ENCODE data around the gene FAR2.
"Not testable (repeated sequence)": the region's sequence is repeated elsewhere in the genome, so short reads cannot be mapped to it uniquely, and the experiment has no call there.

FAR2 gene

GRCh38 chr12:29164477-29165393 lies 15.7 kb downstream of the FAR2 start:
- H3K27me3 Mint-ChIP-seq (ENCODE audit: low read depth), result no peaks in the 10 kb centered on the region
- H3K27ac Mint-ChIP-seq, result no peak overlapping the region
- H3K36me3 Mint-ChIP-seq (ENCODE audit: low read depth), result peaks cover 3% of the 10 kb centered on the region
- H3K4me3 Mint-ChIP-seq, result no peak overlapping the region
- H3K9me3 Mint-ChIP-seq, result peaks cover 7% of the 10 kb centered on the region
- H3K4me1 Mint-ChIP-seq (ENCODE audit: low read depth), result peaks cover 14% of the 10 kb centered on the region

- H3K27me3 Mint-ChIP-seq (ENCODE audit: low read depth), result no peaks in the 10 kb centered on the region
- no peak overlapping the region for H3K27ac Mint-ChIP-seq
- H3K4me3 Mint-ChIP-seq, result no peak overlapping the region
- H3K9me3 Mint-ChIP-seq, result no peaks in the 10 kb centered on the region
- peaks cover 6% of the 10 kb centered on the region for H3K4me1 Mint-ChIP-seq (ENCODE audit: low read depth)
- H3K36me3 Mint-ChIP-seq (ENCODE audit: low read depth), result peaks cover 3% of the 10 kb centered on the region
Measured at GRCh38 chr12:29167445-29167844, 18.4 kb downstream of the FAR2 start.

GRCh38 chr12:29167988-29168387 lies 18.9 kb downstream of the FAR2 start:
- Mint-ChIP-seq H3K9me3 (no peaks in the 10 kb centered on the region), H3K27me3 (ENCODE audit: low read depth) (no peaks in the 10 kb centered on the region), H3K4me1 (ENCODE audit: low read depth) (peaks cover 6% of the 10 kb centered on the region), H3K4me3 (no peak overlapping the region), H3K27ac (no peak overlapping the region), H3K36me3 (ENCODE audit: low read depth) (peaks cover 3% of the 10 kb centered on the region)

GRCh38 chr12:29169978-29170377 lies 20.9 kb downstream of the FAR2 start:
- H3K4me3 Mint-ChIP-seq; H3K27ac Mint-ChIP-seq; H3K9me3 Mint-ChIP-seq; H3K27me3 Mint-ChIP-seq (ENCODE audit: low read depth); H3K4me1 Mint-ChIP-seq (ENCODE audit: low read depth); H3K36me3 Mint-ChIP-seq (ENCODE audit: low read depth): not testable (repeated sequence)

- H3K27ac Mint-ChIP-seq; H3K36me3 Mint-ChIP-seq (ENCODE audit: low read depth); H3K4me3 Mint-ChIP-seq; H3K9me3 Mint-ChIP-seq; H3K4me1 Mint-ChIP-seq (ENCODE audit: low read depth); H3K27me3 Mint-ChIP-seq (ENCODE audit: low read depth): not testable (repeated sequence)
Measured at GRCh38 chr12:29170478-29171084, 21.5 kb downstream of the FAR2 start.

GRCh38 chr12:29171421-29172258 lies 22.6 kb downstream of the FAR2 start:
- H3K4me1 Mint-ChIP-seq (ENCODE audit: low read depth), result no peaks in the 10 kb centered on the region
- H3K36me3 Mint-ChIP-seq (ENCODE audit: low read depth), result peaks cover 4% of the 10 kb centered on the region
- no peaks in the 10 kb centered on the region for H3K27me3 Mint-ChIP-seq (ENCODE audit: low read depth)
- no peak overlapping the region for H3K27ac Mint-ChIP-seq
- peaks cover 6% of the 10 kb centered on the region for H3K9me3 Mint-ChIP-seq
- H3K4me3 Mint-ChIP-seq, result no peak overlapping the region

- H3K9me3 Mint-ChIP-seq, result peaks cover 6% of the 10 kb centered on the region
- H3K4me1 Mint-ChIP-seq (ENCODE audit: low read depth), result no peaks in the 10 kb centered on the region
- no peaks in the 10 kb centered on the region for H3K27me3 Mint-ChIP-seq (ENCODE audit: low read depth)
- H3K36me3 Mint-ChIP-seq (ENCODE audit: low read depth), result peaks cover 1% of the 10 kb centered on the region
- H3K27ac Mint-ChIP-seq, result no peak overlapping the region
- H3K4me3 Mint-ChIP-seq, result no peak overlapping the region
Measured at GRCh38 chr12:29176941-29177340, 27.9 kb downstream of the FAR2 start.

GRCh38 chr12:29182247-29182646 lies 33.2 kb downstream of the FAR2 start:
- H3K27ac Mint-ChIP-seq; H3K36me3 Mint-ChIP-seq (ENCODE audit: low read depth); H3K27me3 Mint-ChIP-seq (ENCODE audit: low read depth); H3K4me1 Mint-ChIP-seq (ENCODE audit: low read depth); H3K9me3 Mint-ChIP-seq; H3K4me3 Mint-ChIP-seq: not testable (repeated sequence)

GRCh38 chr12:29187756-29188155 lies 38.7 kb downstream of the FAR2 start:
- Mint-ChIP-seq H3K27ac (no peak overlapping the region), H3K27me3 (ENCODE audit: low read depth) (no peaks in the 10 kb centered on the region), H3K4me1 (ENCODE audit: low read depth) (no peaks in the 10 kb centered on the region), H3K9me3 (no peaks in the 10 kb centered on the region), H3K4me3 (no peak overlapping the region), H3K36me3 (ENCODE audit: low read depth) (no peaks in the 10 kb centered on the region)

- Mint-ChIP-seq H3K27me3 (ENCODE audit: low read depth) (no peaks in the 10 kb centered on the region), H3K4me1 (ENCODE audit: low read depth) (no peaks in the 10 kb centered on the region), H3K36me3 (ENCODE audit: low read depth) (no peaks in the 10 kb centered on the region), H3K9me3 (no peaks in the 10 kb centered on the region), H3K4me3 (no peak overlapping the region), H3K27ac (no peak overlapping the region)
Measured at GRCh38 chr12:29191267-29191850, 42.3 kb downstream of the FAR2 start.

GRCh38 chr12:29198901-29199300 lies 49.8 kb downstream of the FAR2 start:
- no peak overlapping the region for H3K4me3 Mint-ChIP-seq
- no peak overlapping the region for H3K27ac Mint-ChIP-seq
- H3K36me3 Mint-ChIP-seq (ENCODE audit: low read depth), result no peaks in the 10 kb centered on the region
- H3K27me3 Mint-ChIP-seq (ENCODE audit: low read depth), result peaks cover 5% of the 10 kb centered on the region
- no peaks in the 10 kb centered on the region for H3K4me1 Mint-ChIP-seq (ENCODE audit: low read depth)
- H3K9me3 Mint-ChIP-seq, result no peaks in the 10 kb centered on the region

- Mint-ChIP-seq H3K27me3 (ENCODE audit: low read depth) (peaks cover 5% of the 10 kb centered on the region), H3K27ac (no peak overlapping the region), H3K4me3 (no peak overlapping the region), H3K4me1 (ENCODE audit: low read depth) (no peaks in the 10 kb centered on the region), H3K9me3 (no peaks in the 10 kb centered on the region), H3K36me3 (ENCODE audit: low read depth) (no peaks in the 10 kb centered on the region)
Measured at GRCh38 chr12:29200586-29200985, 51.5 kb downstream of the FAR2 start.

- H3K36me3 Mint-ChIP-seq (ENCODE audit: low read depth), result no peaks in the 10 kb centered on the region
- no peaks in the 10 kb centered on the region for H3K9me3 Mint-ChIP-seq
- H3K27ac Mint-ChIP-seq, result no peak overlapping the region
- H3K4me3 Mint-ChIP-seq, result no peak overlapping the region
- H3K4me1 Mint-ChIP-seq (ENCODE audit: low read depth), result no peaks in the 10 kb centered on the region
- H3K27me3 Mint-ChIP-seq (ENCODE audit: low read depth), result peaks cover 5% of the 10 kb centered on the region
Measured at GRCh38 chr12:29201296-29201695, 52.2 kb downstream of the FAR2 start.

- Mint-ChIP-seq H3K4me1 (ENCODE audit: low read depth) (no peaks in the 10 kb centered on the region), H3K27me3 (ENCODE audit: low read depth) (peaks cover 5% of the 10 kb centered on the region), H3K9me3 (no peaks in the 10 kb centered on the region), H3K36me3 (ENCODE audit: low read depth) (no peaks in the 10 kb centered on the region), H3K4me3 (no peak overlapping the region), H3K27ac (no peak overlapping the region)
Measured at GRCh38 chr12:29201746-29202145, 52.7 kb downstream of the FAR2 start.

Measured in T-helper 1 cell treated with Interleukin-12 subunit alpha and Interleukin-12 subunit beta and Interleukin-4 antibody, amounts not matched to agents 30 μg/mL and 1 μg/mL, for 36 hours (primary cell).